Pons (tissue), 1 donor: Measurements from ENCODE around the gene MCOLN2.
A peak's percentile ranks its signal among the peaks of the same experiment; 100 is the strongest.
"Not testable (repeated sequence)": the region's sequence is repeated elsewhere in the genome, so short reads cannot be mapped to it uniquely, and the experiment has no call there.

ENCODE experiments used
- DNase-seq: peaks from one replicate; pipeline ENCODE4 v3.0.0-alpha.2; 2016; ENCODE audit warnings: low spot score

Gene MCOLN2

DNA sequence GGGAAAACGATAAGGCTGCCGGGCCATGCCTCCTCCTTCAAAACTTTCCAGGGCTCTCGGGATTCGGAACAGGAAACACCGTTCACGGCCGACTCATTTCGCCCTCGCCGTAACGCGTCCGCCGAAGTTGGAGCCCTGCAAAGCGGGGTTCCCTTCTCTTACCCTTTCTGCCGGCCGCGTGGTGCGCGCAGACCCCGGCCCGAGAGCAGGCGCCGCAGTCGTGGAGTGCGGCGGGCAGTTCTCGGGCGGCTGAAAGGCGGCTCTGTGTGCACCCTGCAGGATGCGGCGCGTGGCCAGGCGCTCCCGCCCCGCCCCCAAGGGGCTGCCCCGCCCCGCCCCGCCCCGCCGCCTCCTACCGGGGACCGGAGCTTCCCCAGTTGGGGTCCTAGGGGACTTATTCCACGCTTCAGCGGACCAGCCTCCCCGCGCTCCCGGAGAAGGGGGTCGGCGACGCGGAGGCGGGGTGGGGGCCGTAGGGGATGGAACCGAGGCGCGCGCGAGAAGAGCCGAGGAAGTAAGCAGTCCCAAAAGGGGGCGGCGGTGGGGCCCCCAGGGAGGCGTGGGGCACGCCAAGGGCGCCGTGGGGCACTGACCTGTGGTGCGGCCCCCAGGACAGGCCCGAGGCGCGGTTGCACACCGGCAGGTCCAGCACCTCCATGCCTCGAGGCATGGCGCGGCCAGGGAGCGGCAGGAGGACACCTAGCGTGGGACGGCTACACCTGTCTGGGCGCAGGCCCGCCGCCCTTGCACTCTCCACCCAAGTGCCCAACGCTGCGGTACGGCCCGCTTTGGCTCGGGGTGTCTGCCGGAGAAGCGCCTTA is at the start of gene MCOLN2:
Gene MCOLN2 (minus strand): TSS at position 268 of the 821 bp plus-strand sequence. CDS start 241 bp downstream, at position 27.
- no peak for DNase-seq

DNA sequence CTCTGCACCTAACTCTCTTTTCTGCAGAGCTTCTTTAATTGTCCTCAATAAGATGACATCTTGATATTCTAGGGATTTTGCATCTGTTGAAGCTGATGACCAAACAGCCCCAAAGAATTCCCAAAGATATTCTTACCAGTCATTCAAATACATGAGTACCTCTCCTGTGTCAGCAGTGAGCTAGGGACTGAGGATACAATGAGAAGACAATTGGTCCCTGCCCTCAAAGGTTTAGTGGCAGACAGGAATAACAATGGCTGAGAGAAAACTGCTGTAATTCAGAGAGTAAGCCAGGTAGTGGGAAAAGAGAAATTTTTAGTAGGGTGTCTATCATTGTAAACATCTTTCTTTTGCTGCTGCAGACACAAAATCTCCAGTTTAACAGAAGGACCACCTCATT is 45.5 kb upstream of the MCOLN2 start:
- DNase-seq: no peak

DNA sequence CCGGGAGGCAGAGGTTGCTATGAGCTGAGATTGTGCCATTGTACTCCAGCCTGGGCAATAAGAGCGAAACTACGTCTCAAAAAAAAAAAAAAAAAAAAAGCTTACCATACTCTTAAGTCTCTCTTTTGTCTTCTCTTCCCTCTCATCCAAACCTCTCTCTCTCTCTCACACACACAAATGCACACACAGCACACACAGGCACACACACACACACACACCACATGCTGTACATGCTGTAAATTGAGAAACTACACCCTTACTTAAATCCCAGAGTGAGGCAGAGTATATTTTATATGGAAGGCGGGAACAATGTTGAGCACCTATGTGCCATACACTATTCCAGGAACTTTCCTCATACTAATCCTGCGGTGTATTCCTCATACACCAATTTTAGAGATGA is 44.9 kb upstream of the MCOLN2 start:
- DNase-seq: no peak

DNA sequence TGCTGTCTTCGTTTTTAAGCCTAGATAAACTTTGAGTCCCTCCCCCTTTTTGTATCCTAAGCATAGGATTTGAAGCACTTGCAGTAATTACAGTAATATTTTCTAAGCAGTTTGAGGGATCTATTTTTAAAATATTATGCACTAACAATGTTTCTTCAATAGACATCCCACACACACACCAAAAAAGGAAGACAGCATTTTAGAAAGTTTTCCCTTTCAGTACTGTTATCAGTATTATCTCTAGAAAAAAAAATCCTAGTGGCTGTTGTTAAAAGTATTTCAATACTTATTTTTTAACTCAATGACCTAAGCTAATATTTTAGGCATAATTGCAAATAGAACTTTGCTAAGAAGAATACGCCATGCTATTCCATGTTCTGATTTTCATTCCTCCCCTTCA is 36.3 kb upstream of the MCOLN2 start:
- DNase-seq: no peak

DNA sequence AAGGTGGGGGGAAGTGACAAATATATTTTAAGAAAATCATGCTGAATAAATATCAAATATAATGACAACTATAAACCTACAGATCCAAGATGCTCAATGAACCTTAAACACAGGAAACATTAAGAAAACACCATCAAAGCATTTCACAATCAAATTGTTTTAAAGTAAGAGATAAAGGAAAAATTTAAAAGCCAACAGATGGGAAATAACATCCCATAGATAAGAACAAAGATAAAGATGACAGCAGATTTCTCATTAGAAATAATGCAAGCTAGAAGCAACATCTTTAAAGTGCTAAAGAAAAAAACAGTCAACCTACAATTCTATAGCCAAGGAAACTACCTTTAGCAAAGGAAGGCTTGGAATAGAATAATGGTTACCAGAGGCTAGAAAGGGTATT is 33.6 kb upstream of the MCOLN2 start:
- DNase-seq: no peak

DNA sequence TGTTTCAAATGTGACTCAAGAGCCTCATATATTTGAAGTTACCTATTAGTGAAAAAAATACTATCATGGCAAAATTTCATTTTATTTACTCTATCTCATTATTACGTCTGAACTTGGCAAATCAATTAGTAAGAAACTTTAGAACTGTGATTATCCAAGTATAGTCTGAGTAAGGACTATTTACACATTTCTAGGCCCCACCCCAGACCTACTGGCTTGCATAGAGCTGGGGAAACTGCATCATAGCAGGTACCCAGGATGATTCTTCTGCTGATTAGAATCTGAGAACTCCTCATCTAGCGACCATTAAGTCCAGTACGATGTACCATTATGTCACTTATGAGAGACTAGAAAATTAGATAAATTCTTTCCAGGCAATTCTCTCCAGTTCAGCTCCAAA is 31.2 kb upstream of the MCOLN2 start:
- DNase-seq: no peak

DNA sequence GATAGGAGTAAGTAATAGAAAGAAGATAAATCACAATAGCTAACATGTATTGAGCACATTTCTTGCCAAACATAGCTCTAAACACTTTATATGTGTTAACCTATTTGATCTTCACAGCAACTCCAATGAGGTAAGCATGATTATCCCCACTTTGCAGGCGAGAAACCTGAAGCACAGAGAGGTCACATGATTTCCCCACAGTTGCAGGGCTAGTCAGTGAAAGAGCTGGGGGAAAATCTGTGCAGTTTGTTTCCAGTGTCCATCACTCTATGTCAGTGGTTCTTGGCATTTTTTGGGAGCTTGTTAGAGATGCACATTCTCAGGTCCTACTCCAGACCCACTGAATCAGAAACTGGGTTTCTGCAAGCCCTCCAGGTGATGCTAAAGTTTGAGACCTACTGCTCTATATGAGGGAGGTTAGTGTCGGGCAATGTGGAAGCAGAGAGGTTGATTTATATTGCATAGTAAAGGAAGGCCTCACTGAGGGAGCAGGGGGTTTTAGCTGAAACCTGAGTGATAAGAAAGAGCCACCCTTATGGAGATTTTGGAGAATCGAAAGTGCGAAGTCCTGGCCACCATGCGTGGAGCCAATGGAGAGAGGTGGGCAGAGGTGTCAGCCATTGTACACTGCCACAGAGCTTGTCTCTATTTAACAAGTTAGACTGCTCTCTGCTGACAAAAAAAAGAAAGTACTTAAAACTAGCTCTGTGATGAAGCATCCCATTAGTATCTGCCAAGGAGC is 30.5 kb upstream of the MCOLN2 start:
- peak; percentile 52 for DNase-seq

DNA sequence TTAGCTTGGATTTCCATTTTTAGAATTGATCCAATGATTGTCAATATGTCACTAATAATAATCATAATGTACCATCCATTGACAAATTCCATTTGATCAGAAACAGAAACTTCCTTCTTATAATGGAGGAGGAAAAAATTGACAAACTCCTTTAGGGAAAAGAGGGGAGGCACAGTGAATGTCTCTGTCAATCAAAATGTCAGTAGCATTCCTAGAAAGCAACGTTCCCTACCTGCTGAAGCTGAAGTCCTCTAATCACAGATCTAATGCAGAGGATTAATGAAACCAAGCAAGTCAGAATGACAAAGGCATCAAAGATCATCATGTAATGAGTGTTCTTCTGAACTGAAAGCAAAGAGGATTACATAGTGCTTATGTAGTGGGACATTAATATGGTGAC is 29.0 kb upstream of the MCOLN2 start:
- no peak for DNase-seq

DNA sequence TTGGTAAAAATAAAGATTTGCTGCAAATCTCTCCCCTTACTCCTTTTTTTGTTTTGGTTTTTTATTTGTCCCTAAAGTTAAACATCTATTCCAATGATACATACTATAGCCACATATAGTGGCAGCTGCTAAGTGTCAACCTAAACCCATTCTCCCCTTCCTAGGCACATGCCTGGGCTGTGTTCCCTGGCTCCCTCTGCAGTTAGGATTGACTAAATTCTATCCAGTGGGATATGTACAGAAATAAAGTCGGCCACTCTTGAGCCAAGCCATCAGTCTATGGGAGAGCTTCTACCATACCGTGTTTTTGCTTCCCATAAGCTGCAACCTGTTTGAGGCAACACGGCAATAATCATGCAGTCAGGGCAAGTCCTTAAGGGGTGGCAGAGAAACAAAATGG is 27.8 kb upstream of the MCOLN2 start:
- DNase-seq: no peak

DNA sequence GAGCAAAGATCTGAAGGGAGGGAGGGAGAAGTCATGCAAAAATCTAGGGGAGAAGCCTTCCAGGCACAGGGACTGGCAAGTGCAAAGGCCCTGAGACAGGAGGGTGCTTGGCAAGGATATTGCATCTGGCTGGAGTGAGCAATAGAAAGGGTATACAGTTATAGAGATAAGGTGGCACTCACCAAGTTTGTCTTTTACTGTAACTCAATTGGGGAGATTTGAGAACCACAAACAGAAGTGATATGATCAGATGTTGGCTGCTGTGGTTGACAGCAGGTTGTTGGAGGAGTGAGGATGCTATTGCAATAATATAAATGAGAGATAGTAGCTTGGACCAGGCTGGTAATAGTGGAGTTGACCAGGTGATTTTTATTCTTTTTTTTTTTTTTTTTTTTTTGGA is 25.8 kb upstream of the MCOLN2 start:
- DNase-seq: no peak

DNA sequence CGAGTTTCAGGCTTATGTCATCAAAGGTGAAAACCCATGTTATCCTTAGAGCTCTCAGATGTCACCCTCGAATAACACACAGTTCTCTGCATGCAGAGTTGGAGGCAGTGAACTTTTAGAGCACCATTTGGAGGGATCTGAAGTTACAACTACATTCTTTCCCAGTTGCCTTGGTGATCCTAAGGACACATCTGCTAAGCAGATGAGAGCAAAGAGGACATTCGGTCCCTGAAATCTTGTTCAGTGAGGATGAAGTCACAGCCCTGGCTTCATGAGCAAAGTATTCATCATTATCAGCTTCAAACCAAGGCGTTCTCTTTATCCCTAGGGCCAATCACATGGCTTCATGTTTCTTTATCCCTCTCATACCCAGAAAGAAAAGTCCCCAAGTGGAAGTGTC is 23.1 kb upstream of the MCOLN2 start:
- DNase-seq: no peak

DNA sequence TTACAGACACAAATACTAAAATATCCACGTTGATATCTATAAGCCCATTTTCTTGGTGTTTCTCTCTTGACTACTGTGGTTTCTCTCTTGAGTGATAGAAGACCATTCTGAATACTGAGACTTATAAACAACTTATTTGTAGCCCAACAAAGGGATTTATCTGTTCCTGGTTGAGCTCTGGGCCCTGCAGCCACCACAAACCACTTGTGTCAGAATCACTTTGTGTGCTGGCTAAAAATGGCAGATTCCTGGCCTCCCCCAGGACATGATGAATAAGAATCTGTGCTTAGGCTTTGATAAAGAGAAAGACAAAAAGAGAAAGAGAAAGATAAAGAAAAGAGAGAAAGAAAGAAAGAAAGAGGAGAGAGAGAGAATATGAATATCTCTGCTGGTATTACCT is 18.9 kb upstream of the MCOLN2 start:
- DNase-seq: no peak

DNA sequence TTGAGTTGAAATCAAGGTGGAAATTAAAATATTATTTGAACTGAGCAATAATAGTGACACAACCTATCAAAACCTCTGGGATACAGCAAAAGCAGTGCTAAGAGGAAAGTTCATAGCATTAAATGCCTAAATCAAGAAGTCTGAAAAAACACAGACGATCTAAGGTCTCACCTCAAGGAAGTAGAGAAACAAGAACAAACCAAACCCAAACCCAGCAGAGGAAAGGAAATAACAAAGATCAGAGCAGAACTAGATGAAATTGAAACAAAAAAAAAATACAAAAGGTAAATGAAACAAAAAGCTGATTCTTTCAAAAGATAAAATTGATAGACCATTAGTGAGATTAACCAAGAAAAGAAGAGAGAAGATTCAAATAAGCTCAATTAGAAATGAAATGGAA is 8.7 kb upstream of the MCOLN2 start:
- DNase-seq: not testable (repeated sequence)

DNA sequence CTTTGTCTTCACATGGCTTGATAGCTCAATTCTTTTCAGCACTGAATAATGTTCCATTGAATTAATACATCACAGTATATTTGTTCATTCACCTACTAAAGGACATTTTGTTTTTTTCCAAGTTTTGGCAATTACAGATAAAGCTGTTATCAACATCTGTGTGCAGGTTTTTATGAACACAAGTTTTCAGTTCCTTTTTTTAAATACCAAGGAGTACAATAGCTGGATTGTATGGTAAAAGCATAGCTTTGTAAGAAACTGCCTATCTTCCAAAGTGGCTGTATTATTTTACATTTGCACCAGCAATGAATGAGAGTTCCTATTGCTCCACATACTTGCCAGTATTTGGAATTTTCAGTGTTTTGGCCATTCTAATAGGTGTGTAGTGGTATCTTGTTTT is 4.8 kb upstream of the MCOLN2 start:
- no peak for DNase-seq

DNA sequence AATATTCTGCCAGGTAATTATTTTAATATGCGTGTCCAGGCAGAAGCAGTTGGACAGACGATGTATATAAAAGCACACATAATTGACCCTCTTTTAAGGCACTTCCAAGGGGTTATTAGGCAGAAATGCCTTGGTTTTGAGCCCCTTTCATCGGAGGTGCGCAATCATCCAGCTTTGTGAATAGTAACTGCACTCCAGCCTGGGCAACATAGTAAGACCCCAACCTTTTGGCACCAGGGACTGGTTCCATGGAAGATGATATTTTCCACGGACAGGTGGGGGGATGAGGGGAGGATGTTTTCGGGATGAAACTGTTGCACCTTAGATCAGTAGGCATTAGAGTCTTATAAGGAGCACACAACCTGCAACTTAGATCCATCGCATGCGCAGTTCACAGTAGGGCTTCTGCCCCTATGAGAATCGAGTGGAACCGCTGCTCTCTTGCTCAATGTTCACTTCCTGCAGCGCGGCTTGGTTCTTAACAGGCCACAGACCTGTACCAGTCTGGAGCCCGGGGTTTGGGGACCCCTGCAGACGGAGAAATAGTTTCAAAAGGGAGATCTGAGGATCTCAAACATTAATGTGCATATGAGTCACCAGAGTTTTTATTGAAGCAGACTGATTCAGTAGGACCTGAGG is 1.8 kb upstream of the MCOLN2 start:
- DNase-seq: no peak

DNA sequence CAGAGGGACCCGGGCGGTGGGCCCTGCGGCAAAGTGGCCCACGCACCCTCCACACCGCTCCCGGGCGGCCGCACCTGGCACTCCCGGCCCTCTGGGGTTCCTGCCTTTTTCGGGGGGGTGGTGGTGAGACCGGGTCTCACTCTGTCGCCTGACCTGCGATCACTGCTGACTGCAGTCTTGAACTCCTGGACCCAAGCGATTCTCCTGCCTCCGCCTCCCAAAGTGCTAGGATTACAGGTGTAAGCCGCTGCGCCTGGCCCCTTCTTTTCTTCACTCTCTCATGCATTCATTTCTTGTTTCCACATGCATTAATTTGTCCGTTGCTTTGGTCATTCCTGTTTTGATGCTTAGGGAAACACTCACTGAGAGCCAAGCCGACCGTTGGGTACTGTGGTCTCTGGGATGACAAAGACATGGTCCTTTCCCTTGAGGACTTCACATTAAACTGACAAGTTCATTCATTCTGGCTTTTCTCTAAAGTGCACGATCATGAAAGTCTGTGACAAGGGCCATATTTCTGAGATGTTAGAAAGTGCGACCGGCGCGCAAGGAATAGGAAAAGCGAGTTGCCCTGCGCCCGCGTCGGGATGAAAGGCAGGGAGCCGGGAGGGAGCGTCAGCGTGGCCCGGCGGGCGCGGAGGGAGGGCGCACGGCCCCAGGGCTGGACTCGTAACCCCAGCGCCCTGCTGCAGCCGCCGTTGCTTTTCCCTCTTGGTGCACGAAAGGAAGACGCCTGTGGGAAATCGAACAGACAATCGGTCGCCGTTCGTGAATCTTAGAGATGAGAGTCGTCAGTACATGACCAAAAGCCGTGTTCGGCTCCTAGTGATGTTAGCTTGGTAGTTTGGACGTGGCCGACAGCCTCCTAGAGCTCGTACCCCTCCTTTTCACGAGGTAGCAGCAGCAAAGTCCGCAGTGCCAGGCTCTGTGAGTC is 1.0 kb upstream of the MCOLN2 start:
- DNase-seq: no peak

DNA sequence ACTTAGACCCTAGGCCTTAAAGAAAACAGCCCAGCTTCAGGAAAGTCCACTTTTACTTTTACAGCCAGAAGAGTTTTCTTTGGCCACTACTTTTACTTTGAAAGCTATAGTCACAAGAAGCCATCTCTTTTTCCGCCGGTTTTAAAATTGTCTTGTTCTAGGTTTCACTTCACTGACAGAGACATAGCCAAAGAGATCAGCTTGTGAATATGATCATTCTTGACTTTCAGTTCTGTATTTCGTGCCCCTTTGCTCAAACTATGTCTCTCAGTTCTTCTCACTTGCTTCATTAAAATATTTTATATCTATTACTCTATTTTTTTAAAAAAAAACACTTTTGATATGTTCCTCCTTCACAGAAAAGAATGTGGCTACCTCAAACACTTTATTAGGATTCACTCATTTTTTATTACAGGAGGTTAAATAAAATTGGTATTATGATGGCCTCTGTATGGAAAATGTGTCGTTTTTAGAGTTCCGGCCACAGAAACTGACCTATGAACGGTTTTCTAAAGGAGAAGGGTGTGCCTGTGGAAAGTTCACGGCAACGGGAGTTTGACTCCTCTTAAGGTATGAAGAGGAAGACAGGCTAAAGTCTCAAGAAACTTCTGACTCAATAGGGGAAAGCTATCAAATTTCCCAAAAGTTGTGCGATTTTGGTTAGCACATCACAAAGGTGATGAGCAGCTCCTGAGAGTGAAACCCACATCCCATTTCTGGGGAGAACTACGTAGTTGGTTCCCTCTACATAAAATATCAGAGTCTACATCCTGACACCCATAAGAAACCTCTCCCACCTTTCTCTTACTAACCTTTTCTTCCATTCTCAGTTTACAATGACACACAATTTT is 1.2 kb downstream of the MCOLN2 start:
- DNase-seq: peak; percentile 5

DNA sequence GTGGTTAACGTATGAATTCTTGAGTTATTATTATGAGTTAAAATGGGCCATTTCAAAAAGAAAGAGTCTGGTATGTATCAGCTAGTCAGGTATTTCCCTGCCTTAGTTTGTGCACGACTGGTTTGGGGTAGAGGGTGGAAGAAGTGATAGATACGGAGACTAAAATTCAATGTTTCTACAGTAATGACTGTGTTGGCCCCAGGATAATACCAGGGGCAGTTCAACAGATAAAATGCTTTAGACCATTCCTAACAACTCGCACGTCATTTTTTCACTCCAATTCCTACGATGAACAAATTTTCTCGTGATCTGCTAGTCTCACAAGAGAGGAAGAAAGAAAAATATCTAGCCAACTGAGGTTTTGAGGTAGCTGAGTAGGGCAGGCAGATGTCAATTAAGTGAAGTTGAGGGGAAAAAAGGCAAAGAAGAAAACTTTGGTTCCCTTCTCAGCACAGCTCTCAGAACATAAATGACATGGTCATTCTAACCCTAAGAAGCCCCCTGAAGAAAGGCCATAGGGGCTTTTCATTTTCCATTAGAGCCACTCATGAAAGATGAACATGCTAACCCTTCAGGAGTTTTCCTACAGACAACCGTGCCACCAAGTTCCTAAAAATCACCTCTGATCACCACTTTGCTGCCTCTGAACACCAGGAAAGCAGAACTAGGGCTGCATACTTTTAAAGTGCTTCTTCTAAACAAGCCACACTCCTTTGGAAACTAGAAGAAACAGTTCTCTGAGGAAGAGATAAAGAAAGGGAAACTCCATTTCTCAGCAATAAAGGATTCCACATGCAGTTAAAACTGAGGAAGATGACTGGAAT is 5.6 kb downstream of the MCOLN2 start:
- DNase-seq: peak; percentile 22

DNA sequence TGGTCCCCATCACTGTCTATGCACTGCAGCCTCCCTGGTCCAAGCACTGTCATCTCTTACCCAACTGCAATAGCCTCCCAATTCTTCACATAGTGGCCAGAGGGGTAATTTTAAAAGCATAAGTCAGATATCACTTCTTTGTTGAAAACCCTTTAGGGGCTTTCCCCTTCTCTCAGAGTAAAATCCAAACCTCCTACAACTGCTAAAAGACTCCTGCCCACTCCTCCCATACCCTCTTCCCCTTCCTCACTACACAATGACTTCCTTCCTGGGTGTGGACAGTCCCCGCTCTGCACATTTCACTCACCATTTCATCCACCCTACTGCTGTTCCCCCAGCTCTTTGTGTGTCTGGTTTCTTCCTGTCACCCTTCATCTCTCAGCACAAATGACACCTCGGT is 8.3 kb downstream of the MCOLN2 start:
- DNase-seq: no peak

DNA sequence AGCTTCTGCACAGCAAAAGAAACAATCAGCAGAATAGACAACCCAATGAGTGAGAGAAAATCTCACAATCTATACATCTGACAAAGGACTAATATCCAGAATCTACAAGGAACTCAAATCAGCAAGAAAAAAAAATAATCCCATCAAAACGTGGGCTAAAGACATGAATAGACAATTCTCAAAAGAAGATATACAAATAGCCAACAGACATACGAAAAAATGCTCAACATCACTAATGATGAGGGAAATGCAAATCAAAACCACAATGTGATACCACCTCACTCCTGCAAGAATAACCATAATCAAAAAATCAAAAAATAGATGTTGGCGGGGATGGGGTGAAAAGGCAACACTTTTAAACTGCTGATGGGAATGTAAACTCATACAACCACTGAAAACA is 10.4 kb downstream of the MCOLN2 start:
- not testable (repeated sequence) for DNase-seq
